Vagina (tissue), 2 donors: Measurements from ENCODE around the gene PARK7.

Source experiments
- CTCF ChIP-seq, 3 experiments: fragments of 450-650 bp in 2 of 3; fragments of 200-600 bp in 1 of 3; sonication (generic) in 1 of 3; IDR thresholded peaks; one replicate each; pipeline ENCODE4 v1.5.1; 2017 to 2019; ENCODE audit warnings: antibody characterized with exemption in 3 of 3, mild to moderate bottlenecking in 2 of 3, moderate library complexity in 2 of 3
- POLR2A ChIP-seq, 2 donors: fragments of 450-650 bp; IDR thresholded peaks; one replicate each; pipeline ENCODE4 v1.6.1; 2017; ENCODE audit warnings: antibody characterized with exemption in 2 of 2, mild to moderate bottlenecking in 2 of 2, moderate library complexity in 2 of 2

GRCh38 chr1:8010080-8010664 lies 48.7 kb downstream of the PARK7 start:
- TF ChIP-seq CTCF (IDR thresholded peaks at IDR 0.05) = no peak
- TF ChIP-seq POLR2A (IDR thresholded peaks at IDR 0.05) = no peak
